H9 (cell line): ENCODE measurements around the gene KRTAP12-3. TPM values are rescaled to one million over a fixed set of nuclear protein-coding genes. Genes with fewer than 3 reads are reported as not detected.
A peak's percentile ranks its signal among the peaks of the same experiment; 100 is the strongest.

Source experiments
- DNase-seq: peaks from one replicate; pipeline ENCODE4 v3.0.0-alpha.2; 2017
- H2AFZ ChIP-seq: one replicate; pipeline ENCODE4 v1.6.1; 2013; ENCODE audit warnings: mild to moderate bottlenecking, low read length, control low read depth, moderate library complexity
- H2AK5ac ChIP-seq: 2 replicates; pipeline ENCODE4 v1.6.1; 2013; ENCODE audit warnings: low read length, control low read depth, mixed read lengths; ENCODE audit not compliant: insufficient read length
- H2BK120ac ChIP-seq: one replicate; pipeline ENCODE4 v1.6.1; 2013; ENCODE audit warnings: low read depth, mild to moderate bottlenecking, low read length, control low read depth, inconsistent platforms; ENCODE audit not compliant: poor library complexity, severe bottlenecking
- H2BK12ac ChIP-seq: 2 replicates; pipeline ENCODE4 v1.6.1; 2013; ENCODE audit warnings: low read length, control low read depth, mixed read lengths, low read depth; ENCODE audit not compliant: insufficient read length
- H2BK15ac ChIP-seq: 2 replicates; pipeline ENCODE4 v1.6.1; 2013; ENCODE audit warnings: low read depth, low read length, control low read depth
- H2BK20ac ChIP-seq: one replicate; pipeline ENCODE4 v1.6.1; 2013; ENCODE audit warnings: low read depth, mild to moderate bottlenecking, low read length, control low read depth, inconsistent platforms; ENCODE audit not compliant: poor library complexity, severe bottlenecking
- H2BK5ac ChIP-seq: 2 replicates; pipeline ENCODE4 v1.6.1; 2013; ENCODE audit warnings: low read length, control low read depth, mixed read lengths; ENCODE audit not compliant: insufficient read length
- H3K14ac ChIP-seq: 2 replicates; pipeline ENCODE4 v1.6.1; 2013; ENCODE audit warnings: low read length, control low read depth; ENCODE audit not compliant: insufficient read depth
- H3K18ac ChIP-seq: 2 replicates; pipeline ENCODE4 v1.6.1; 2013; ENCODE audit warnings: low read depth, mild to moderate bottlenecking, mixed read lengths, low read length, control low read depth; ENCODE audit not compliant: insufficient read length
- H3K23ac ChIP-seq: 2 replicates; pipeline ENCODE4 v1.6.1; 2013; ENCODE audit warnings: low read length, control low read depth, mixed read lengths, low read depth; ENCODE audit not compliant: insufficient read length
- H3K23me2 ChIP-seq: 2 replicates; pipeline ENCODE4 v1.6.1; 2013; ENCODE audit warnings: low read depth, mild to moderate bottlenecking, mixed read lengths, low read length, control low read depth; ENCODE audit not compliant: insufficient read length, poor library complexity, severe bottlenecking
- H3K27ac ChIP-seq: 2 replicates; pipeline ENCODE4 v1.5.1; 2013; ENCODE audit warnings: low read length, control low read depth, mixed read lengths, low read depth; ENCODE audit not compliant: insufficient read length
- H3K27me3 ChIP-seq: 2 replicates; pipeline ENCODE4 v1.6.1; 2013; ENCODE audit warnings: low read length, control low read depth, inconsistent platforms; ENCODE audit not compliant: insufficient read depth
- H3K4ac ChIP-seq: 2 replicates; pipeline ENCODE4 v1.6.1; 2013; ENCODE audit warnings: low read depth, mild to moderate bottlenecking, control low read depth, inconsistent platforms, low read length, moderate library complexity
- H3K4me1 ChIP-seq: 2 replicates; pipeline ENCODE4 v1.6.1; 2013; ENCODE audit warnings: low read length, control low read depth, inconsistent platforms; ENCODE audit not compliant: insufficient read depth
- H3K4me2 ChIP-seq: 2 replicates; pipeline ENCODE4 v1.6.1; 2013; ENCODE audit warnings: low read length, control low read depth, mixed read lengths; ENCODE audit not compliant: insufficient read length, insufficient read depth
- H3K56ac ChIP-seq: 2 replicates; pipeline ENCODE4 v1.6.1; 2013; ENCODE audit warnings: low read depth, mild to moderate bottlenecking, mixed read lengths, low read length, control low read depth; ENCODE audit not compliant: insufficient read length
- H3K79me1 ChIP-seq: 2 replicates; pipeline ENCODE4 v1.6.1; 2013; ENCODE audit warnings: low read depth, mild to moderate bottlenecking, moderate library complexity, low read length, control low read depth, inconsistent platforms; ENCODE audit not compliant: insufficient read depth, poor library complexity, severe bottlenecking
- H3K79me2 ChIP-seq: 2 replicates; pipeline ENCODE4 v1.6.1; 2013; ENCODE audit warnings: low read length, control low read depth, inconsistent platforms; ENCODE audit not compliant: insufficient read depth
- H3K9ac ChIP-seq: 2 replicates; pipeline ENCODE4 v1.6.1; 2013; ENCODE audit warnings: low read length, control low read depth, mixed read lengths; ENCODE audit not compliant: insufficient read length; ENCODE audit errors: extremely low read depth
- H3K9me3 ChIP-seq: one replicate; pipeline ENCODE4 v1.6.1; 2013; ENCODE audit warnings: low read depth, low read length, inconsistent platforms; ENCODE audit not compliant: control insufficient read depth
- H3T11ph ChIP-seq: one replicate; pipeline ENCODE4 v1.6.1; 2013; ENCODE audit warnings: mild to moderate bottlenecking, low read length, control low read depth, inconsistent platforms
- H4K20me1 ChIP-seq: one replicate; pipeline ENCODE4 v1.6.1; 2013; ENCODE audit not compliant: control insufficient read depth, insufficient read length, insufficient read depth
- H4K5ac ChIP-seq: 2 replicates; pipeline ENCODE4 v1.6.1; 2013; ENCODE audit warnings: low read depth, mild to moderate bottlenecking, mixed read lengths, low read length, control low read depth; ENCODE audit not compliant: insufficient read length
- H4K8ac ChIP-seq: replicated peaks from 2 replicates; pipeline ENCODE4 v1.6.1; 2013; ENCODE audit warnings: low read length, control low read depth, mixed read lengths, low read depth; ENCODE audit not compliant: insufficient read length
- H4K91ac ChIP-seq: 2 replicates; pipeline ENCODE4 v1.6.1; 2013; ENCODE audit warnings: low read depth, mild to moderate bottlenecking, moderate library complexity, mixed read lengths, low read length, control low read depth; ENCODE audit not compliant: insufficient read length
- H3K27ac Mint-ChIP-seq, 3 experiments: 2 replicates in 2 of 3; 3 replicates in 1 of 3; pipeline ENCODE4 v1.8.0; 2020 to 2021; ENCODE audit warnings: mixed read lengths in 3 of 3, mild to moderate bottlenecking in 1 of 3, moderate library complexity in 1 of 3
- H3K27me3 Mint-ChIP-seq: 2 replicates; pipeline ENCODE4 v1.8.0; 2021; ENCODE audit warnings: low read depth, mild to moderate bottlenecking, moderate library complexity, mixed read lengths
- H3K36me3 Mint-ChIP-seq, 3 experiments: 2 replicates in 2 of 3; 3 replicates in 1 of 3; pipeline ENCODE4 v1.8.0; 2020 to 2021; ENCODE audit warnings: low read depth in 3 of 3, mixed read lengths in 3 of 3; ENCODE audit not compliant: insufficient read depth in 1 of 3
- H3K4me1 Mint-ChIP-seq, 2 experiments: 2 replicates each; pipeline ENCODE4 v1.8.0; 2020; ENCODE audit warnings: mixed read lengths in 2 of 2
- H3K4me3 Mint-ChIP-seq, 2 experiments: 2 replicates in 1 of 2; 3 replicates in 1 of 2; pipeline ENCODE4 v1.8.0; 2020 to 2021; ENCODE audit warnings: mild to moderate bottlenecking in 2 of 2, mixed read lengths in 2 of 2, moderate library complexity in 1 of 2
- H3K9me3 Mint-ChIP-seq, 2 experiments: 2 replicates in 1 of 2; 3 replicates in 1 of 2; pipeline ENCODE4 v1.8.0; 2020; ENCODE audit warnings: mild to moderate bottlenecking in 2 of 2, mixed read lengths in 2 of 2, moderate library complexity in 1 of 2
- WGBS: extraction: QIAGEN DNeasy Blood & Tissue Kit; methylation state at CpG from one replicate; pipeline ENCODE4 v1.1.7; 2013; ENCODE audit warnings: missing lambda C conversion rate, low lambda C conversion rate, mixed read lengths; ENCODE audit not compliant: insufficient read length; ENCODE audit errors: extremely low coverage; 5-methylcytosine and 5-hydroxymethylcytosine counted together
- total RNA-seq: library from RNA; stranded (reverse); gene quantifications from 2 replicates; pipeline ENCODE4 v1.2.1, GENCODE V29; 2021
- TF ChIP-seq, protein P1 (sequence below): fragments of 200-600 bp; sonication (generic); conservative IDR thresholded peaks from 3 replicates; pipeline ENCODE4 v1.8.0; 2021; ENCODE audit warnings: antibody characterized with exemption, mild to moderate bottlenecking

Gene KRTAP12-3
- total RNA-seq, 1 experiment from 2014 or later = not detected

DNA sequence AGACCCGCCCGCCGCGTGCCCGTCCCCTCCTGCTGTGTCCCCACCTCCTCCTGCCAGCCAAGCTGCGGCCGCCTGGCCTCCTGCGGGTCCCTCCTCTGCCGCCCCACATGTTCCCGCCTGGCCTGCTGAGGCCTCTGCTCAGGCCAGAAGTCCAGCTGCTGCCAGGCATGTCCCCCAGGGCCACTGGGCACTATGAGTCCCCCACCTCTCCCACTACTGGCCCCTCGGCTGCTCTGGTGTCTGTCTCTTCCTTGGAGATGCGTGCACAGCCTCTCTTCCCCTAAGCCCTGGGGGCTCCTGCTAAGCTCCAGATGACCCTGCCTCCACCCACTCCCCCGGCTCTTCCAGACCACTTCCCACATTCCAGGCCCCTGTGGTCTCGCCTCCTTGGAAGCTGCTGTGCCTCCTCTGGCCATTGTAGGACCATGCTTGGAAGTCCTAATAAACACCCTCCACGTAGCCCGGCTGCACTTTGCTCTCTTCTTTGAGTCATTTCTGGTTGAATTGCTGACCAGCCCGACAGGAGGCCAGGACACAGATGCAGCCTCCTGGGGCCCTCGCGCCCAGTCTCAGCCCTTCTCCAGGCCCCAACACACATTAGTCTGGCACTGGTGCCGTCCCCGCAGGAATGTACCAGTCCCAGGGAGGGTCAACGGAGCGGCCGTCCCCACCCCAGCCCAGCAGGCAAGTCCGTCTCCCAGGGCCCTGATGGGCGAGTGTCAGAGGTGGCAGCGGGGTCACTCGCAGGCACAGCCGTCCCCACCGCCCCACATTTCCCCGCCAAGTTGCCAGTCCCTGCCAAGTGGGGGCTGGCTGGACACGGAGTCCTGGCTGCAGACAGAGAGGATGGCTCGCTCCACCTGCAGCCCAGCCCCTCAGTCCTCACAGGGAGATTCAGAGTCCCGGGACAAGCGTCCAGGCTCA, 40.3 kb downstream of the KRTAP12-3 start:
- Histone ChIP-seq H2BK20ac (no peak overlapping the region), H3K9ac (no peak overlapping the region), H4K5ac (no peak overlapping the region), H3K79me2 (no peaks in the 10 kb centered on the region), H3K23ac (no peak overlapping the region), H3K4ac (no peak overlapping the region), H2BK5ac (no peak overlapping the region), H3K27ac (no peak overlapping the region), H3K14ac (peak overlapping the region; percentile 8), H3K23me2 (no peaks in the 10 kb centered on the region), H4K20me1 (no peaks in the 10 kb centered on the region), H3K4me2 (no peak overlapping the region), H3K56ac (no peak overlapping the region), H3K4me1 (peaks cover 8% of the 10 kb centered on the region; the same call in 1 of the 2 replicates), H3K79me1 (no peaks in the 10 kb centered on the region), H2BK15ac (no peak overlapping the region), H4K91ac (no peak overlapping the region), H2AFZ (no peak overlapping the region), H3K27me3 (no peaks in the 10 kb centered on the region; the same call in 1 of the 2 replicates), H2BK12ac (no peak overlapping the region), H4K8ac (no peak overlapping the region), H3K9me3 (no peaks in the 10 kb centered on the region), H2AK5ac (no peak overlapping the region), H3T11ph (no peak overlapping the region), H2BK120ac (no peak overlapping the region), H3K18ac (no peak overlapping the region)
- WGBS = no CpG with 5 or more reads among the region's 35 CpGs
- peaks cover 6 to 9% of the 10 kb centered on the region in 2 experiments; a peak in 4 of 5 replicates for H3K9me3 Mint-ChIP-seq
- peaks cover 66 to 71% of the 10 kb centered on the region in 2 experiments for H3K4me1 Mint-ChIP-seq
- H3K27me3 Mint-ChIP-seq = peaks cover 14% of the 10 kb centered on the region
- peak; percentile 57 for DNase-seq
- peaks cover 3 to 10% (median 7%) of the 10 kb centered on the region in 3 experiments; a peak in 5 of 7 replicates for H3K36me3 Mint-ChIP-seq
- peak overlapping the region in 2 of 3 experiments; percentile 66 to 81; a peak in 3 of 7 replicates for H3K27ac Mint-ChIP-seq
- TF ChIP-seq, protein P1, sequence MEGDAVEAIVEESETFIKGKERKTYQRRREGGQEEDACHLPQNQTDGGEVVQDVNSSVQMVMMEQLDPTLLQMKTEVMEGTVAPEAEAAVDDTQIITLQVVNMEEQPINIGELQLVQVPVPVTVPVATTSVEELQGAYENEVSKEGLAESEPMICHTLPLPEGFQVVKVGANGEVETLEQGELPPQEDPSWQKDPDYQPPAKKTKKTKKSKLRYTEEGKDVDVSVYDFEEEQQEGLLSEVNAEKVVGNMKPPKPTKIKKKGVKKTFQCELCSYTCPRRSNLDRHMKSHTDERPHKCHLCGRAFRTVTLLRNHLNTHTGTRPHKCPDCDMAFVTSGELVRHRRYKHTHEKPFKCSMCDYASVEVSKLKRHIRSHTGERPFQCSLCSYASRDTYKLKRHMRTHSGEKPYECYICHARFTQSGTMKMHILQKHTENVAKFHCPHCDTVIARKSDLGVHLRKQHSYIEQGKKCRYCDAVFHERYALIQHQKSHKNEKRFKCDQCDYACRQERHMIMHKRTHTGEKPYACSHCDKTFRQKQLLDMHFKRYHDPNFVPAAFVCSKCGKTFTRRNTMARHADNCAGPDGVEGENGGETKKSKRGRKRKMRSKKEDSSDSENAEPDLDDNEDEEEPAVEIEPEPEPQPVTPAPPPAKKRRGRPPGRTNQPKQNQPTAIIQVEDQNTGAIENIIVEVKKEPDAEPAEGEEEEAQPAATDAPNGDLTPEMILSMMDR = no peak
- H3K4me3 Mint-ChIP-seq = no peak overlapping the region
